ENCODE measurements around the gene USE1.

USE1 gene

DNA sequence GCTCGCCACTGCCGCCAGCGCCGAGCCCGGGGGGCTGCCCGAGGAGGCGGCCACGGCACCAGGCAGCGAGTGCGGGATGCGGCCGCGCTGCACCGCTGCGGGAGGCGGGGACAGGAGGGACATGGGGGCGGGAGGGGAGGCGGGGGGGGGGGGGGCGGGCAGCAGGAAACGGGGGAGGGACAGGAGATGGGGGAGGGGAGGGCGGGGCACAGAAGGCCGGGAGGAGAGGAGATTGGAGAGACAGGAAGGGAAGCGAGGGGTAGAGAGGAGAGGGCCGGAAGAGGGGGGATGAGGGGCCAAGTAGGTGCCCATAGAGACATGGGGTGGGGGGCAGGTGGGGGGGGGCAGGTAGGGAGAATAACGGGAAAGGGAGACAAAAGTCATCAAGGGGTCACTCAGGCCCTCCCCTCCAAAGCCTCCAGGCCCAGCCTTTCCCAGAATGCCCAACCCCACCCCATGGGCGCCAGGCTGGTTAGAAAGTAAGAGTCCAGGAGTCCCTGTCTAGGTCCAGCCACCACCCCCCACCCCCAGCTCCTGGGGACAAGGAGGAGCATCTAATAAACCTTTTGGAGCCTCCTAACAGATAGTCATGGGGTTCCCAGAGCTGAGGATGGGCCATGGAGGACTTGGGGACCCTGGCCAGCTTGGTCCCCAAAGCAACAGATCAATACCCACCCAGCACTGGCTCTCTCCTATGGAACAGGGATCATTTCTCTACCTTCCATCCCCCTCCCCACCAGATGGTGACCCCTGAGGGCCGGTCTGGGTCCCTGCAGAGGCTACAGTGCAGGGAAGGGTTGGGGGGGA lies 21.0 kb downstream of the USE1 start:
- no peak for DNase-seq

DNA sequence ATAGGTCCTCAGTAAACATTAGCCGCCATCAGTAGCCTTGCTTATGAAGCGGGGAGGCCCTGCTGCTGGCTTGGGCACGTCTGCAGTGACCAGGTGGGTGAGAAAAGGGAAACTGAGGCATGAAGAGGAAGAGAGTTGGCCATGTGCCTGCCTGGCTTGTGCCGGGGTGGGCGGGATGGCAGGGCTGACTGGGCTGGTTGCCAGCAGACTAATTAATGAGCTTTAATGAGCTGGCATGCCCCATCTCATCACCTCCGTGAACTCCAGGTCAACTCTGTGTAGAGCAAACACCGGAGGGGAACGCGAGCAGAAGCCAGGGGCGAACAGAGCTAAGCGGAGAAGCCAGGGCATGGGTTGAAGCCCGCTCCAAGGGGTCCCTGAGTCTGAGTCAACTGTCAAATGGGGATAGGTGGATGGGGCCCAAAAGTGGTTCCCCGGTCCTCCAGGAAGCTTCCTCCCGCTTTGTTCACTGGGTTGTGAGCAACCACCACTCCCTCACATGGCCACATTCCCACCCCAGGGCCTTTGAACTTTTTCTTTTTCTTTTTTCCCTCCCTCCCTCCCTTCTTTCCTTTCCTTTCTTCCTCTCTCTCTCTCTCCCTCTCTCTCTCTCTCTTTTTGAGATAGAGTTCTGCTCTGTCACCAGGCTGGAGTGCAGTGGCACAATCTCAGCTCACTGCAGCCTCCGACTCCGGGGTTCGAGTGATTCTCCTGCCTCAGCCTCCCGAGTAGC lies 21.8 kb downstream of the USE1 start:
- no peak for DNase-seq

DNA sequence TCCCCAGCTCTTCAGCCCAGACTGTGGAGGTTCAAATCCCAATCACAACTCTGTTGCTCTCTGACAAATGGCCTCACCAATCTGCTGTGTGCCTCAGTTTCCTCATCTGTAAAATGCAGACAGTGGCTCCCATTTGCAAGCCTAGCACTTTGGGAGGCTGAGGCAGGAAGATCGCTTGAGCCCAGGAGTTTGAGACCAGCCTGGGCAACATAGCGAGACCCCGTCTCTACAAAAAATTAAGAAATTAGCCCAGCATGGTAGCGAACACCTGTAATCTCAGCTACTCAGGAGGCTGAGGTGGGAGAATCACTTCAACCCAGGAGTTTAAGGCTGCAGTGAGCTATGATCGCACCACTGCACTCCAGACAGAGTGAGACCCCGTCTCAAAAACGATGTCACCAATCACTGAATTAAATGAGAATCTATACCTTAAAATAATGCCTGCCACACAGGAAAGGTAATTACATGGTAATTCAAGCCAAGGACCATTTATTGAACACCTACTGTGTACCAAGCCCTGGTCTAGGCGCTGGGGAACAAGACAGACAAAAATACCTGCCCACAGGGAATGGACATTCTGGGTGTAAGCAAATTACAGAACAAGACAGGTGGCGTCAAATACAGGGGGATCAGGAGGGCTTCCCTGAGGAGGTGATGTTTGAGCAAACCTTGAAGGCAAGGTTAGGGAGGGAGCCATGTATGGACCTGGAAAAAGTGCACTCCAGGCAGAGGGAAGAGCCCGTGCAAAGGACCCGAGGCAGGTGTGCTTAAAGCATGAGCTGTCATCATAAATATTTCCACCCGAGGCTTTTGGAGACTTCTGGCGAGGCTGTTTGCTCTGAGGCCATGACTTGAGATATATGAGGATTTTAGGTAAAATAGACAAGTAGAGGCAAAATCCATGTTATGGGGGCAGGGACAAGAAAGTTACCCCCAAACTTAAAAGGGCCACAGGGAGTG lies 22.9 kb downstream of the USE1 start:
- no peak for DNase-seq

DNA sequence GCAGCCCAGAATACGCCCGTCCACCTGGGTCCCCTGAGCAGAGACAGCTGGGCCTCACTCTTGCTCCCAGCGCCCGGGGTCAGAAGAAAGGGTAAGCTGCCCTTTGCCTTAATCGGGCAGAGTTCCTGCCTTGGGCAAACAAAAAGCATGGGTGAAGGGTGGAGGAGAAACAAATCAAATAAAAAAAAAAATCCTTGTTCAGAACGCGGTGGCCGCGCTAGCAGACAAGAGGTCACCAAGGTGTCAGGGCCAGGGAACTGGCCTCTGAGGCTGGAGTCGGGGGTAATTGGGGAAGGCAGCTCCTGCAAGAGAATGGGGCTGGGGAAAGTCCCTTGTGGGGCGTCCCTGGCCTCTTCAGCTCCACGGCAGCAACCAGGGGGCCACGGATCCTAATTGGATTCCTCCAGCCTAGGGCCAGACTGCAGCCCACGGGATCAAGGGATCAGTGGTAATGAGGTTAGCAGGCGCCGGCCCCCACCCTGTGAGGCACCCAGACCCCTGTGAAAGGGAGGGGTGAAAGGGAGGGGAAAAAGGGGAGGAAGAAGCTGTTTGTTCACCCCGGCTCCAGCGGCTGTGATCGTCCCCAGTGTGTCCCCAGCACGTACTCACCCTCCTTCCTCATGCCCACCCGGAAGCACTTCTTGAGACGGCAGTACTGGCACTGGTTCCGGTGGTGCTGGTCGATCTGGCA lies 25.1 kb downstream of the USE1 start:
- no peak for DNase-seq

DNA sequence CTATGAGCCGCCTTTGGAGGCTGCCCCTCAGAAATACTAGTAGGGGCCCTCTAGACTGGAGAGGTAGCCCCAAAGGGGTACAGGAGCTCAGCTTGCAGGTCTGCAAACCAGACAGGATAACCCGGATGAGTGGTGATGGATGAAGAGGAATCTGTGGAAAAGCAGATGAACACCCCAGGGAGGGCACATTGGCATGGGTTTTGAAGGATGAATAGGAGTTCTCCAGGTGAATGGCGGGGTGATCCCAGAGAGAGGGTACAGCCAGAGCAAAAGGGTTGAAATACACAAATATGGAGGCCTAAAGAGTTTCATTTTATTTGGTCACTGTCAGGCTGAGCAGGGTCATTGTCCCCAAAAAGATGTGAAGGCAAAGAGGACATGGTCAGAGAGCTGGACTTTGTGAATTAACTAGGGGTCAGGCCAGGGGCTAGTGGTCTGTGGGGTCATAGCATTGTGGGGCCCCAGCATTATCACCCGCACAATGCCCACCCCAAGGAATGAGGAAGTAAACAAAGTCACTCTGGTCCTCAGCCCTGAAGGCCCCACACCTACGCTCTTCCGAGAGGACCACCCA lies 25.8 kb downstream of the USE1 start:
- DNase-seq: no peak

DNA sequence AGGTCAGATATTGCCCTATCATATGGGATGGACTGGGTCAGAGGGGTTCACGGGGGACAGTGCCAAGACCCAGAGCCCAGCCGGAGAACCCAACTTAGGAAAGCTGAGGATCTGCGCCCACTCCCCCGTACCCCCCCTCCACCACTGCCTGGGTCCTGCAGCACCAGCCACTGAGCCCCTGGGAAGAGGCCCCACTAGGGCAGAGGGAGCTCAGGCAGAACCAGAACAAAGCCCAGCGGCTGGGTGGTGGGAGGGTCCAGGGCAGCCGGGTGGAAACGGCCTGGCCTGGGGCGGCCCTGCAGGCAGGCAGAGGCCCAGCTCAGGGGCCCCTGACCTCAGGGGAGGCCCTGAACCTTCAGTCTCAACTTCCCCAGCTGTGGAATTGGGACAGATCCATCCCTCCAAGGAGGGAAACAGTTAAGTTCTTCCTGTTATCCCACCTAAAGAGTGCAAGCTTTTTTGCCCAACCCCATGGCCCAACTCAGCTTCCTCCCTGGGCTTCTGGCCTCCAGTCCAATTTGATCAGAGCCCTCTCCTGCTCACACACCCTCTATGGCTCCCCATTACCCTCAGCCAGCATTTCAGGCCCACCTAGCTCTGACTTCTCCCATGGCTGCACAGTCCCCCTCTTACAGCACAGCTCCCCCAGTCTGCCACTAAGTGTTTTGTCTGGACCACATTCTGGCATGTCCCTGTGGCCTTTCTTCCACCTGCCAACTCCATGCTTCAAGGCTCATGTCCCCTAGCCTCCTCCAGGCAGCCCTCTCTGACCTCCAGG lies 27.5 kb downstream of the USE1 start:
- no peak for DNase-seq

DNA sequence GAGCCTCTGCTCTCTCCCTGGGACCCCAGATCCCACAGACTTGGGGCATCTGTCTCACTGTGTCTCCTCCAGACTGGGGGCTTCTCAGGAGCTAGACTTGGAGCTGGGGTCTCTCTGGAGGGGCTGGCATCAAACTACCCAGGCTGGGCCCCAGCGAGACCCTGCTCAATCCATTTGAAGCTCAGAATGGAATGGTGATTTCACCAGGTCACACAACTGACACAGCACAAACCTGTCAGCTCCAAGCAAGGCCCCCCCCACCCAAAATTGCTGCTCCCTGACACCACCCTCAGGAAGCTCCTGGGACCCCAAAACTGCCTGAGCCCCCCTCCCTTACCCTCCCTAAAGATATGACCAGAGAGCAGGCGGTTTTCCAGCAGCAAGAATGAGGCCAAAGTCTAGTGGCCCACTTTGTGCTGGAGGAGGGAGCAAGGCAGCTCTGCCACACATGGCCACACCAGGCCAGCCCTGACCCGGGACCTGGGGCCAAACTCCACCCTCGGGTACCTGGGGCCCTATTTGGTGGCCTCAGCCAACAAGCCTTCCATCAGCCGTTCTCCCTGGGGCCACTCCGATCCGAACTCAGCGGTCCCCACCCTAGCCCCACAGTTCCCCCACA lies 28.2 kb downstream of the USE1 start:
- no peak for DNase-seq

DNA sequence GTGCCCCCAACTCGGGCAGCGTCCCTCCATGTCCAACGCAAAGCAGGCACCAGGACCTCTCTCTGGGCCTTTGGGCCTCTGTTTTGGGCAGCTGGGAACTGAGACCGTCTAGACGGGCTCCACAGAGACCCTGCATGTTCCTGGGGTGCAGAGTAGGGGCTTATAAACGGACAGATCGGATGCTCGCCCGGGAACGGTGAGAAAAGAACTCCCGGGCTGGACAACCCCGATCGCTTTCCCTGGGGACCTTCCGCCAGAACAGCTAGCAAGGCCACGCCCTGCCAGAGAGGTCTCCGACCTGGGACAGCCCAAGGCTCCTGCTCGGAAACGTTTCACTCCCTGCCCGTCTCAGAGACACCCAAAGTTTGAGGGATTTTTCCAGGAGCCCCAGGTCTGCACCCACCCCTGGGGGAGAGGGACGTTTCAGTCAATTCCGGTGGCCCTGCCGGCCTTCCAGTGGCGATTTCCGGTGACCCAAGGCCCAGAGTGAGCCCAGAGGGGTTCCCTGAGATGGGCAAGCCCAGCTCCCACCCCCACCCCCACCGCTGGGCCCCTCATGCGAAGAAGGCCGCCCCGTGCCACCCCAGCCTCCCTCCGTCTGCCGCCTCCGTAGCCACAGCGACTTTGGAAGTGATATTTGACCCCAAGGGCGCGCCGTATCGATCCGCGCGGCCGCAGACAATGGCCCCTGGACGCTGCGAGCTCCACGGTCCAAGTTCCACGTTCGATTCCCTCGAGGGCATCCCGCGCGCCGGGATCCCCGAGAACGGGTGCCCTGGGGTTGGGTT lies 28.9 kb downstream of the USE1 start:
- DNase-seq: no peak

DNA sequence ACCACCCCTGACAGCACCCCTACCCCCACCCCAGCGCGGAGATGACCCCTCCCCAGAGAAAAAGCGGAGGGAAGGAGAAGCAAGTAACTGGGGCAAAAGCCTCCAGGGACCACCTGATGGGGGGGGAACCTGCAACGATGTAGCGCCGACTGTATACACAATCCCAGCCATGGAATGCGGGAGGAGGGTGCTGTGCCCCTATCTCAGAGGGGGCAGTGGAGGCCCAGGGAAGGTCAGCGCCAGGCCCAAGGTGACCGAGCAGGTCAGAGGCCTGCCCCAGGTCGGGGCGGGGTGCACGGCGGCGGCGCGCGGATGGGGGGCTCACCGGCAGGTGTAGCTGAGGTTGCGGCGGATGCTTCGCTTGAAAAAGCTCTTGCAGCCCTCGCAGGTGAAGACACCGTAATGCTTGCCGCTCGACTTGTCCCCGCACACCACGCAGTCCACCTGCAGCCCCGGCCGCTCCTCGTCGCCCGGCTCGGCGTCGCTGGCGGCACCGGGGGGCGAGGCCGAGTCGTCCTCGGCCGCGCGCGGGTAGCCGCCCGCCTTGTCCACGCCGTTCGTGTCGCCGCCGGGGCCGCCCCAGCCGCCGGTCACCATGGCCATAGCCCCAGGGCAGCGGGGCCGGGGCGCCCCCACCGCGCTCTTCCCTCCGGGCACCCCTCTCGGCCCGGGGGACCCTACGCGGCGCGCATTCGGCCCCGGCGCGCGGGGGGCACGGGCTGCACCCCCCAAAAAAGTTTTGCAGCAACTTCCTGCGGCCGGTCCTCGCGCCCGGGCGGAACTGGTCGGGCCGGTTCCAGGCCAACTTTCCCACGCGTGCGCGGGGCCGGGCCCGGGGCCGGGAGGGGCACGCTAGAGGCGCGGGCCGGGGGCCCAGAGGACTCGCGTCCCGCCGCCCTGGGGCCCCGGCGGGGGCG lies 29.7 kb downstream of the USE1 start:
- no peak for DNase-seq

DNA sequence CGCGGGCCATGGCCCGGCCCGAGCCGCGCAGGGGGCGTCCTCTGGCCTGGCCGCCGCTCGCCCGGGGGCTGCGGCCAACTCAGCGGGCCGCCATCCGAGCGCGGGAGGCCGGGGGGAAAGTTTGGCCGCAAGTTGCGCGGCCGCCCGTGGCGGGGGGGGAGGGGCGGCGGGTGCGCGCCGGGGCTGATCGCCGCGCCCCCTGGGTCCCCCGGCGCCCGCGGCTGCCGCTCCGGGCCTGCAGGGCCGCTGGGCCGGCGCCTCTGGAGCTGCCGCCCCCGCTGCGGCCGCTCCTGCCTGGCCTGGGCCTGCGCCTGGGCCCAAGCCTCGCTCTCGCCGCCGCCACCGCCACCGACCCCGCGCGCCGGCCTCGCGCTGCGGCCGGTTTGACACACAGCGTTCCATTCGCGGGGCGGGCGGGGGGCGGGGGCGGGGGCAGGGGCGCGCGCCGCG lies 30.4 kb downstream of the USE1 start, which contains the start of gene NR2F6:
TSS of gene NR2F6 (minus strand) at position 385 of the 450 bp plus-strand sequence. CDS start 699 bp downstream, outside the sequence.
- DNase-seq: no peak

DNA sequence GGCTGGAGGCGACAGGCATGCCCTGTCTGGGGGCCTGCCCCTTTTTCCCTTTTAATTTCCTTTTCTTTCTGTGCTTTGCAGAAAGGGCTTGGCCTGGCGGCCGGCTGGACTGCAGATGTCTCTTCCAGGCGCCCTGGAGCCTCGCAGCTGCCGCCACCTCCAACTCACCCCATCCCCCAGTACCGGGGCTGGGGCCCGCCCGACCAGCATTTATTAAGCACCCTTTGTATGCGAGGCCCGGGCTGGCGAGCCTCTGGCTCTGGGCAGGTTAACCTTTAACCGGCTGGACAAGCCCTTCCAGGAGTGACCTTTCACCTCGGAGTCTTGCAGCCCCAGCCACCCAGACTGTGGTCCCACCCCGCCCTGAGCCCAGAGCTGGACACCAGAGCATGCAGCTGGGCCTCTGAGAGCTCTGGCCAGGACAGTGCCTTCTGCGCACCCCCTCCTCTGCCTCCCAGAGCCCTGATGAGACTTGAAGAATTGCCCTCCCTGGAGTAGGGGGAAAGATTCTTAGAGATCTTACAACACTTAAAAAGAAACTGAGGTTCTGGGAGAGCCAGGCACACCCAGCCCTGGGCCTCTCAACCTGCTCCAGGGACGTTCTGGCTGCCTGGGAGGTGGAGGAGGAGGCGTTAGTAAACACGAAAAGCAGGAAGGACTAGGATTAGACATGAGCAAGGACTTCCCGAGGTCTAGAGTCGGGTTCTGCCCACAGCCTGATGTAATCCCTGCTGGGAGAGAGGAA lies 31.7 kb downstream of the USE1 start:
- DNase-seq: no peak

DNA sequence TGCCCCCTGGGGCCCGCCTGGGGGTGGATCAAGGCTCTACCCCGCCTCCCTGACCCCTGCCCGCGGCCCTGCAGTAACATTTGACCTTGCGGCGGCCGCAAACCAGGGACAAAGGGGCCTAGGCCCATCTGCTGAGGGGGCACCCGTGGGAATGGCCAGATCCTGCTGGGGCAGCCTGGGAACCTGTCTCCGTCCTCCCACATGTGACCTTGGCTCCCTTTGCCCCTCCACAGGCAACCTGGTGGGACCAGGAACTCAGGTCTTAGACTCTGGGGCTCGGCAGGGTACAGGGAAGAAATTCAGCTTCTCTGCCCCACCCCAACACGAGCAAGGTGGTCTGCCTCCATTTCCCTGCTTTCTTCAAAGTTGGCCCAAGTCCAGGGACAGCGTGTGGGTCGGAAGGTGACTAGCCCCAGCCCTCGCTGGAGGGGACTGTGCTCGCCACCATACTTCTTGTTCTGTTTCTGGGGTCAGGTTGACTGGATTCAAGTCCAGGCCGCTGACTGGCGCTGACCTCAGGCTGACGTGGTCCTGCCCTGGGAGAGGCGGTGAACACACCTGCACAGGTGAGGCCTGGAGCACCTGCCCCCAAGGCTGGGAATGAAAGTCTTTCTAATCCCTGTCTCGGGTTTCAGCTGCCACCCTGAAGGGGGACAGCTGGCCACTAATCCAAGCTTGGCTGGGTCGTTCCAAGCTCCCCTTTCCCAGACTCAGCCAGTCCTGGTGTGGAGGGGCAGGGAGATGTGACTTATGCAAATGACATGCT lies 33.0 kb downstream of the USE1 start:
- no peak for DNase-seq

DNA sequence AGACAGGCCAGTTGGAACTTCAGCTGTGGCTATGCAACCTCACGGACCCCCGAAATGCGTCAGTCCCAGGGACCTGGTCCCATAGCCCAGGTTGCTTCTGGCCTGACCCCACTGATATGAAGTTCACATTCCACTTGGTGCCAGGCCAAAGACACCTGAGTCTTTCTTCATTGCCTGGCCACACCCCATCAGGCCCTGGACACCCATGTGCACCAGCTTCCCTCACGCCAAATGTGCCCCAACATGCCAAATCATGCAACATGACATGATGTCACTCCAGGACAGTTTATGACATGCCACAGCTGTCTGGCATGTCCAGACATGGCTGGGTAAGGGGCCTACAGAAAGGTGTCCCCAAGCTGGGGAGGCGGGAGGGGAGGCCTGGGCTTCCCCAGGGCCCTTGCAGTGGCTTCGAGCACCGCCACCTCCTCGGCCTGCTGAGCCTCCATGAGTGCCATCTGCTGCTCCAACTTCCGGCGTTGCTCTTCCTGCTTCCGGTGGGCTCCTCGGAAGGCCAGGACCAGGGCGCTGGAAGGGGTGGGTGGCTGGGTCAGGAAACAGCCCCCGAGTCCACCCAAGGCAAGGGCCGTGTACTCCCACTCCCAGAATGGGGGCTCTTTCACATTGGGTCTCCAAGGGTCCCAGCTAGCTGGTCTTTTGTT lies 34.9 kb downstream of the USE1 start:
- no peak for DNase-seq

DNA sequence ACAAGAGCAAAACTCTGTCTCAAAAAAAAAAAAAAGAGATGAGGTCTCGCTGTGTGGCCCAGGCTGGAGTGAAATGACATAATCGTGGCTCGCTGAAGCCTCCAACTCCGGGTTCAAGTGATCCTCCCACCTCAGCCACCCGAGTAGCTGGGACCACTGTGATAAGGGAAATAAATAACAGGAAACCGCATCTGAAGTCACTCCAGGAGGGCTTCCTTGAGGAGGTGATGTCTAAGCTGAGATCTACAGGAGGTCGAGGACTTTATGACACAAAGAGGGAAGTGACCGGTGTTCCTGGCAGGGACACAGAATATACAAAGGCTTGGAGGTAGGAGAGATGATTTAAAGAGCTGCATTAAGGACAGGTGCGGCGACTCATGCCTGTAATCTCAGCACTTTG lies 39.5 kb downstream of the USE1 start:
- no peak for DNase-seq

DNA sequence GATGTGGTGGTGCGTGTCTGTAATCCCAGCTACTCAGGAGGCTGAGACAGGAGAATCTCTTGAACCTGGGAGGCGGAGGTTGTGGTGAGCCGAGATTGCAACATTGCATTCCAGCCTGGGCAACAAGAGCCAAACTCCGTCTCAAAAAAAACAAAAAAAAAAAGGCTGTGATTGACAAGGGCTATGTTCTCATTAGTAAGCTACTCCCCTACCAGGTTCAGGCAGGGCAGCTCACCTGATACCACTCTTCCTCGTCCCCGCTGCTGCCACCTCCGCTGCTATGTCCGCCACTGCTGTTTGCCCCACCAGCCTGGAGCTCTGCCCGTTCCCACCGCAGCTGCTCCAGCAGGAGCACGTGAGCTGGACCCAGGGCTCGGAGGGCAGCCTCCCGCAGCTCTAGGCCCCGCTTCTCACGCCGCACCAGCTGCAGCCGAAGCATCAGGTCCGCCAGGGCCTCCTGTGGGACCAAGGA lies 40.0 kb downstream of the USE1 start:
- DNase-seq: no peak

DNA sequence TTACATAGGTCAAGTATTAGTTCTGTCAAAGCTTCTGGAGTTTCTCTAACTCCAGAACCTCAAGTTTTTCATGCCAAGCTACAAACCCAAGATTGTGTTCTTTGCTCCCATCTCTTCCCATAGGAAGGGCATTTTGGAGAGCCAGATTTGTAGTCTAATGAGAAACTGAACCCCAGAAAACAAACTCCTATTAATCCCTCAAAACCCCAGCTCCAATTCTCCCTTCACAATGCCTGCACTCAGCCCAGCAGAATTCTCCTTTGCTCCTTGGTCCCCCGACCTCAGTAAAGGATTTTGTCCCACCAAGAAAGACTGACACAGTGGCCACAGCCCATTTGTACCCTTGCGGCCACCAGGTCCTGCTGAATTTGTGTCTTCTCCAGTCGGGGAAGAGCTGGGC lies 41.0 kb downstream of the USE1 start:
- no peak for DNase-seq

Data from CD4-positive, alpha-beta T cell treated with Interleukin-12 subunit alpha and Interleukin-12 subunit beta, for 1 hour (primary cell).